CD4-positive, alpha-beta T cell treated with Interleukin-17A for 1 hour (primary cell): ENCODE measurements around the gene MAGEA3.
"Not testable (repeated sequence)": the region's sequence is repeated elsewhere in the genome, so short reads cannot be mapped to it uniquely, and the experiment has no call there.

Source experiments
- DNase-seq: peaks from one replicate; pipeline ENCODE4 v3.0.0-alpha.2; 2020

The MAGEA3 gene, protein sequence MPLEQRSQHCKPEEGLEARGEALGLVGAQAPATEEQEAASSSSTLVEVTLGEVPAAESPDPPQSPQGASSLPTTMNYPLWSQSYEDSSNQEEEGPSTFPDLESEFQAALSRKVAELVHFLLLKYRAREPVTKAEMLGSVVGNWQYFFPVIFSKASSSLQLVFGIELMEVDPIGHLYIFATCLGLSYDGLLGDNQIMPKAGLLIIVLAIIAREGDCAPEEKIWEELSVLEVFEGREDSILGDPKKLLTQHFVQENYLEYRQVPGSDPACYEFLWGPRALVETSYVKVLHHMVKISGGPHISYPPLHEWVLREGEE

DNA sequence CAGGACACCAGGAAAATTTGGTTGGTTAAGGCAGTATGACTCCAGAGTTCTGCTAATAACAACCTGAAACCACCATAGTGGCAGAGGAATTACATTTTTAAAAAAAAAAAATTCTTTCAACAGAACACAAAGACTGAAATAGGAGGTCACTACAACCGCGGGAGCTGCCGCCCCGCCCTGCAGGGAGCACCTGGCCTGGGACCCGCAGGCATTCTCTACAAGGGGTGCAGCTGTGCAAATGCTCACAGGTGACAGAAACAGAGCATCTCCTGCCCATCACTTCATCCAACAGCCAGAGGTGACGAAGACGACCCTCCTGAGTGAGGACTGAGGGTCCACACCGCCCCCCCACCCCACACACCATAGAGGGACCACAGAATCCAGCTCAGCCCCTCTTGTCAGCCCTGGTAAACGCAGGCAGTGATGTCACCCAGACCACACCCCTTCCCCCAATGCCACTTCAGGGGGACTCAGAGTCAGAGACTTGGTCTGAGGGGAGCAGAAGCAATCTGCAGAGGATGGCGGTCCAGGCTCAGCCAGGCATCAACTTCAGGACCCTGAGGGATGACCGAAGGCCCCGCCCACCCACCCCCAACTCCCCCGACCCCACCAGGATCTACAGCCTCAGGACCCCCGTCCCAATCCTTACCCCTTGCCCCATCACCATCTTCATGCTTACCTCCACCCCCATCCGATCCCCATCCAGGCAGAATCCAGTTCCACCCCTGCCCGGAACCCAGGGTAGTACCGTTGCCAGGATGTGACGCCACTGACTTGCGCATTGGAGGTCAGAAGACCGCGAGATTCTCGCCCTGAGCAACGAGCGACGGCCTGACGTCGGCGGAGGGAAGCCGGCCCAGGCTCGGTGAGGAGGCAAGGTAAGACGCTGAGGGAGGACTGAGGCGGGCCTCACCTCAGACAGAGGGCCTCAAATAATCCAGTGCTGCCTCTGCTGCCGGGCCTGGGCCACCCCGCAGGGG, at the start of gene MAGEA3:
Gene MAGEA3, plus strand, starts transcription at position 843 of the 980 bp plus-strand sequence. CDS start 2,039 bp downstream, outside the sequence.
- not testable (repeated sequence) for DNase-seq

DNA sequence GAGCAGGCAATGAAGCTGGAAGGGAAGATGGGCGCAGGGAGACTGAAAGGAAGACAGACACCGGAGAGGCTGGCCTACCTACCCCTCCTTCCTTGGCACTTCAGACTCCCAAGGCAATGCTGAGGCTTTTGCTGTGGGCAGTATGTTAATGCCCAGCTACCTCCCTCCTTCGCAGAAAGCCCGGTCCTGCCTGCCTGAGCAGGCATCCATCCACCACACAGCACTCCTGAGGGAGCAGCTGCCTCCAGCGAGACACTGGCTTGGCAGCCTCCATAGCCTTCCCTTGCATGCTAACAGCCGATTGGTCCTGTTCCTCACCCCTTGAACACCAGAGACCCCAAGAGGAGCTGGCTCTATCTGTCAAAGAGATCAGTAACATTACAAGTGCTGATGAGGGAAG, 46.5 kb upstream of the MAGEA3 start:
- DNase-seq, result no peak

DNA sequence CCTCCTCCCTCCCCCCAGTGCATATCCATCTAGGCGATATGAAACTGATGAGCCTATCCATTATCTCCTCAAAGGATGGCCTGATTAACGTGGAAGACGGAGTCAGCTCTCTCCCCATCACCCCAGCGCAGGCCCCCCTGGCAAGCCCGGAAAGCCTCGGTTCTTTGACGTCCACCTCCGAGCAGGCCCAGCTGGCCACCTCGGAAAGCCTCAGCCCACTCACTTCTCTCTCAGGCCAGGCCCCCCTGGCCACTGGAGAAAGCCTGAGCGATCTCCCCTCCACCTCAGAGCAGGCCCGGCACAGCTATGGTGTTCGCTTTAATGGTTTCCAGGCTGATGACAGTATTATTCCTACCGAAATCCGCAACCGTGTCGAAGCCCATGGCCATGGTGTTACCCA, 46.1 kb upstream of the MAGEA3 start:
- DNase-seq, result no peak

- no peak for DNase-seq
These were observed 42.5 kb upstream of the MAGEA3 start for GRCh38 chrX:152656087-152656486.

GRCh38 chrX:152656890-152657289, 41.7 kb upstream of the MAGEA3 start:
- no peak for DNase-seq

DNA sequence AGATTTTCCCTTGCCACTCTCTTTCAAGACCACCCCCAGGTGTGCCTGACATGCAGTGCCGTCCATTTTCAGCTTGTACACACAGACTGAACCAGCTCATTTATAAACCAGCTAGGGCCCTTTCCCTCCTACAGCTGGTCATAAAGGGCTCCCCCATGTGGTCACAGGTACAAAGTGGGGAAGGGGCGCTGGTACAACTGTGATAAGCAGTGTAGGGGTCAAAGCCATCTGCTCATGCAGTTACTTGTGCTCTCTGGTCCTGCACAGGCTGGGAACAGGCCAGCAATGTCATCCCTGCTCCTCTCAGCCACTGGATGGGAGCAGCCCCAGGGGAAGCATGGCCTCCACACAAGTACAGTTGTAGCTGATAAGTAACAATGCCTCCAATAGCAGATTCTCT, 40.3 kb upstream of the MAGEA3 start:
- DNase-seq, result no peak

- no peak for DNase-seq
These were observed 35.5 kb upstream of the MAGEA3 start for GRCh38 chrX:152663086-152663485.

- no peak for DNase-seq
These were observed 24.5 kb upstream of the MAGEA3 start for GRCh38 chrX:152674135-152674534.

DNA sequence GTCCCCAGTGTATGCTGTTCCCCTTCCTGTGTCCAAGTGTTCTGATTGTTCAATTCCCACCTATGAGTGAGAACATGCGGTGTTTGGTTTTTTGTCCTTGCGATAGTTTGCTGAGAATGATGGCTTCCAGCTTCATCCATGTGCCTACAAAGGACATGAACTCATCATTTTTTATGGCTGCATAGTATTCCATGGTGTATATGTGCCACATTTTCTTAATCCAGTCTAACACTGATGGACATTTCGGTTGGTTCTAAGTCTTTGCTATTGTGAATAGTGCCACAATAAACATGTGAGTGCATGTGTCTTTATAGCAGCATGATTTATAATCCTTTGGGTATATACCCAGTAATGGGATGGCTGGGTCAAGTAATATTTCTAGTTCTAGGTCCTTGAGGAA, 23.9 kb upstream of the MAGEA3 start:
- DNase-seq, result not testable (repeated sequence)

DNA sequence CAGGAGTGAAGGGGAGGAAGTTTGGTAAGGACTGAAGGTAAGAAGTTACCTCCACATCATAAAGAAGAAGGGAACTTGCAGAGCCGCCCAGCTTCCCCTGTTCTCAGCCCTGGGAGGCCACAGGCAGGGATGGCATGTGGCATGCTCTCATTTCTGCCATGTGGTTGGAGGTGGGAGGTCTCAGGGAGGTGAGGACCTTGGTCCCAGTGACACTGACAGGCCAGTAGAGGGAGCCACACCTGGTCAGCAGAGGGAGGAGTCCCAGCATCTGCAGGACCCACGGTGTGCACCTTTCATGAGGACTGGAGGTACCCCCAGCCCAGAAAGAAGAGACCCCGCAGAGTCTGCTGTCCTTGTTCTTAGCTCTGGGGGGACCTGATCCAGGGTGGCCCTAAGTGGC, 17.6 kb upstream of the MAGEA3 start:
- DNase-seq, result not testable (repeated sequence)

- DNase-seq, result not testable (repeated sequence)
These were observed 1.8 kb downstream of the MAGEA3 start for GRCh38 chrX:152700390-152700789.

DNA sequence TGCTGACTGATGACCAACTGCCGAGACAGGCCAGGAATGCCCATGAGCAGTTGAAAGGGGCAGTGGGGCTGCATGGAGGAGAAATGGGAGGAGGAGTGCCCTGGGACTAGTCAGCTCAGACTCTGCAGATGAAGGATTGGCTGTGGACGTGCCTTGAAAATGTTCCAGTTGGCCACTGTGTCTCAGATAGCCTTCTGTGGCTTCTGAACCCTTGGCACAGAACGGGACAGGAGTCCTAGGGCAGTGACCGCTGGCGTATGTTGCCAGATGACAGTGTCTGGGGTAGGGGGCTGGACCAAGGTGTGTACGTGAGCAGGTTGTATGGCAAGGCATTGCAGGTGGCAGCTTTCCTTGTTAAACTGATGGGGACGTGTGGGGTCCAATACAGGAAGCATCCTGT, 7.9 kb downstream of the MAGEA3 start:
- DNase-seq, result not testable (repeated sequence)

GRCh38 chrX:152709173-152709572, 10.6 kb downstream of the MAGEA3 start, which contains the start of gene CSAG2:
TSS of gene CSAG2 (minus strand) at chrX:152709273. CDS start at chrX:152709112, 161 bp downstream.
- not testable (repeated sequence) for DNase-seq

- not testable (repeated sequence) for DNase-seq
These were observed 14.6 kb downstream of the MAGEA3 start for GRCh38 chrX:152713195-152713594.

- not testable (repeated sequence) for DNase-seq
These were observed 15.5 kb downstream of the MAGEA3 start, which contains the start of gene MAGEA2B for GRCh38 chrX:152713815-152714787. TSS of gene MAGEA2B (plus strand) at chrX:152714628. CDS start at chrX:152717107, 2,479 bp downstream.

GRCh38 chrX:152725409-152725808, 26.8 kb downstream of the MAGEA3 start:
- no peak for DNase-seq

- no peak for DNase-seq
These were observed 34.8 kb downstream of the MAGEA3 start, which contains the start of the genes CSAG1 and MAGEA12 for GRCh38 chrX:152733261-152733975. TSS of gene CSAG1 (minus strand) at chrX:152733721. CDS start at chrX:152732460, 1,261 bp downstream. TSS of gene MAGEA12 (plus strand) at chrX:152733757. CDS start at chrX:152736162, 2,405 bp downstream.

- DNase-seq, result not testable (repeated sequence)
These were observed 35.7 kb downstream of the MAGEA3 start for GRCh38 chrX:152734143-152734858.

DNA sequence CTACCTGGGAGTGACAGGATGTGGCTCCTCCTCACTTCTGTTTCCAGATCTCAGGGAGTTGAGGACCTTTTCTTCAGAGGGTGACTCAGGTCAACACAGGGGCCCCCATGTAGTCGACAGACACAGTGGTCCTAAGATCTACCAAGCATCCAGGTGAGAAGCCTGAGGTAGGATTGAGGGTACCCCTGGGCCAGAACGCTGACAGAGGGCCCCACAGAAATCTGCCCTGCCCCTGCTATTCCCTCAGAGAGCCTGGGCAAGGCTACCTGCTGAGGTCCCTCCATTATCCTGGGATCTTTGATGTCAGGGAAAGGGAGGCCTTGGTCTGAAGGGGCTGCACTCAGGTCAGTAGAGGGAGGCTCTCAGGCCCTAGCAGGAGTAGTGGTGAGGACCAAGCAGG, 36.5 kb downstream of the MAGEA3 start:
- DNase-seq, result no peak

DNA sequence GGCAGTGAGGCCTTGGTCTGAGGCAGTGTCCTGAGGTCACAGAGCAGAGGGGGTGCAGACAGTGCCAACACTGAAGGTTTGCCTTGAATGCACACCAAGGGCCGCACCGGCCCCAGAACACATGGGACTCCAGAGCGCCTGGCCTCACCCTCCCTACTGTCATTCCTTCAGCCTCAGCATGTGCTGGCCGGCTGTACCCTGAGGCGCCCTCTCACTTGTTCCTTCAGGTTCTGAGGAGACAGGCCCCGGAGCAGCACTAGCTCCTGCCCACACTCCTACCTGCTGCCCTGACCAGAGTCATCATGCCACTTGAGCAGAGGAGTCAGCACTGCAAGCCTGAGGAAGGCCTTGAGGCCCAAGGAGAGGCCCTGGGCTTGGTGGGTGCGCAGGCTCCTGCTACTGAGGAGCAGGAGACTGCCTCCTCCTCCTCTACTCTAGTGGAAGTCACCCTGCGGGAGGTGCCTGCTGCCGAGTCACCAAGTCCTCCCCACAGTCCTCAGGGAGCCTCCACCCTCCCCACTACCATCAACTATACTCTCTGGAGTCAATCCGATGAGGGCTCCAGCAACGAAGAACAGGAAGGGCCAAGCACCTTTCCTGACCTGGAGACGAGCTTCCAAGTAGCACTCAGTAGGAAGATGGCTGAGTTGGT, 37.4 kb downstream of the MAGEA3 start:
- DNase-seq, result no peak
